IPS DF 6.9 (cell line): ENCODE data around the gene ANTXR1.

ENCODE experiments used
- DNase-seq: peaks from one replicate; pipeline ENCODE4 v3.0.0-alpha.2; 2013; ENCODE audit warnings: low read depth, low spot score
- H3K27ac ChIP-seq: one replicate; pipeline ENCODE4 v1.5.1; 2013; ENCODE audit warnings: low read length, control low read depth
- H3K27me3 ChIP-seq: 2 replicates; pipeline ENCODE4 v1.6.1; 2013; ENCODE audit warnings: mild to moderate bottlenecking, low read length; ENCODE audit not compliant: control insufficient read depth, insufficient read depth
- H3K36me3 ChIP-seq: 2 replicates; pipeline ENCODE4 v1.6.1; 2013; ENCODE audit warnings: low read length; ENCODE audit not compliant: control insufficient read depth, insufficient read depth
- H3K4me1 ChIP-seq: 2 replicates; pipeline ENCODE4 v1.6.1; 2013; ENCODE audit warnings: low read length; ENCODE audit not compliant: control insufficient read depth, insufficient read depth
- H3K4me3 ChIP-seq: 2 replicates; pipeline ENCODE4 v1.5.1; 2013; ENCODE audit warnings: mild to moderate bottlenecking, low read length
- H3K9me3 ChIP-seq: 2 replicates; pipeline ENCODE4 v1.6.1; 2013; ENCODE audit warnings: low read length, inconsistent platforms; ENCODE audit not compliant: control insufficient read depth, insufficient read depth
- WGBS: extraction: QIAGEN DNeasy Blood & Tissue Kit; methylation state at CpG from one replicate; pipeline ENCODE4 v1.1.7; 2013; ENCODE audit warnings: mixed read lengths, missing lambda C conversion rate; ENCODE audit not compliant: insufficient read length, insufficient coverage; 5-methylcytosine and 5-hydroxymethylcytosine counted together

The ANTXR1 gene

GRCh38 chr2:69003731-69004130 is 9.2 kb upstream of the ANTXR1 start:
- Histone ChIP-seq H3K9me3 (no peaks in the 10 kb centered on the region), H3K27me3 (no peaks in the 10 kb centered on the region), H3K27ac (no peak overlapping the region), H3K36me3 (no peaks in the 10 kb centered on the region), H3K4me3 (no peak overlapping the region), H3K4me1 (no peaks in the 10 kb centered on the region)
- DNase-seq, result no peak
- no CpG with 5 or more reads among the region's 2 CpGs for WGBS

GRCh38 chr2:69007169-69007568 is 5.8 kb upstream of the ANTXR1 start:
- DNase-seq, result no peak
- H3K27ac ChIP-seq, result no peak overlapping the region
- no peak overlapping the region for H3K4me3 ChIP-seq
- no peaks in the 10 kb centered on the region for H3K36me3 ChIP-seq
- no peaks in the 10 kb centered on the region for H3K9me3 ChIP-seq
- no peaks in the 10 kb centered on the region for H3K4me1 ChIP-seq
- H3K27me3 ChIP-seq, result no peaks in the 10 kb centered on the region

- Histone ChIP-seq H3K4me3 (no peak overlapping the region), H3K27me3 (no peaks in the 10 kb centered on the region), H3K9me3 (no peaks in the 10 kb centered on the region), H3K36me3 (no peaks in the 10 kb centered on the region), H3K27ac (no peak overlapping the region), H3K4me1 (no peaks in the 10 kb centered on the region)
- no peak for DNase-seq
Observed at GRCh38 chr2:69007603-69008002, 5.4 kb upstream of the ANTXR1 start.

GRCh38 chr2:69010437-69011194 is 2.4 kb upstream of the ANTXR1 start:
- H3K27me3 ChIP-seq, result no peaks in the 10 kb centered on the region
- H3K4me1 ChIP-seq, result no peaks in the 10 kb centered on the region; the same call in 1 of the 2 replicates
- no peak overlapping the region for H3K27ac ChIP-seq
- WGBS, result 100% methylated on average over 1 of the region's 8 CpGs
- H3K36me3 ChIP-seq, result no peaks in the 10 kb centered on the region
- no peak overlapping the region for H3K4me3 ChIP-seq
- no peaks in the 10 kb centered on the region for H3K9me3 ChIP-seq
- no peak for DNase-seq

GRCh38 chr2:69011611-69012157 is 1.3 kb upstream of the ANTXR1 start:
- Histone ChIP-seq H3K4me3 (no peak overlapping the region), H3K27me3 (no peaks in the 10 kb centered on the region), H3K27ac (no peak overlapping the region), H3K4me1 (no peaks in the 10 kb centered on the region; the same call in 1 of the 2 replicates), H3K9me3 (no peaks in the 10 kb centered on the region), H3K36me3 (no peaks in the 10 kb centered on the region)
- DNase-seq, result no peak
- no CpG with 5 or more reads among the region's 4 CpGs for WGBS

GRCh38 chr2:69012310-69013141 is 453 bp upstream of the ANTXR1 start:
- no CpG with 5 or more reads among the region's 27 CpGs for WGBS
- no peaks in the 10 kb centered on the region for H3K36me3 ChIP-seq
- no peaks in the 10 kb centered on the region for H3K9me3 ChIP-seq
- no peaks in the 10 kb centered on the region; the same call in 1 of the 2 replicates for H3K4me1 ChIP-seq
- H3K4me3 ChIP-seq, result peak overlapping the region; percentile 98; the same call in 1 of the 2 replicates
- DNase-seq, result no peak
- H3K27me3 ChIP-seq, result no peaks in the 10 kb centered on the region
- H3K27ac ChIP-seq, result no peak overlapping the region

GRCh38 chr2:69013840-69014821 is 1.2 kb downstream of the ANTXR1 start:
- DNase-seq, result no peak
- Histone ChIP-seq H3K4me3 (peak overlapping the region; percentile 98), H3K9me3 (no peaks in the 10 kb centered on the region), H3K27ac (no peak overlapping the region), H3K36me3 (no peaks in the 10 kb centered on the region), H3K27me3 (no peaks in the 10 kb centered on the region), H3K4me1 (no peaks in the 10 kb centered on the region; the same call in 1 of the 2 replicates)
- WGBS, result no CpG with 5 or more reads among the region's 20 CpGs

GRCh38 chr2:69017080-69017479 is 4.1 kb downstream of the ANTXR1 start:
- no peaks in the 10 kb centered on the region for H3K9me3 ChIP-seq
- H3K36me3 ChIP-seq, result no peaks in the 10 kb centered on the region
- DNase-seq, result no peak
- H3K4me3 ChIP-seq, result no peak overlapping the region
- no peak overlapping the region for H3K27ac ChIP-seq
- WGBS, result no CpG with 5 or more reads among the region's 5 CpGs
- no peaks in the 10 kb centered on the region for H3K27me3 ChIP-seq
- H3K4me1 ChIP-seq, result peaks cover 1% of the 10 kb centered on the region; the same call in 1 of the 2 replicates

- Histone ChIP-seq H3K27me3 (no peaks in the 10 kb centered on the region), H3K4me3 (no peak overlapping the region), H3K9me3 (no peaks in the 10 kb centered on the region), H3K36me3 (no peaks in the 10 kb centered on the region), H3K27ac (no peak overlapping the region), H3K4me1 (peaks cover 1% of the 10 kb centered on the region; the same call in 1 of the 2 replicates)
- no CpG with 5 or more reads among the region's 3 CpGs for WGBS
- DNase-seq, result no peak
Observed at GRCh38 chr2:69017835-69018234, 4.9 kb downstream of the ANTXR1 start.

- WGBS, result no CpG with 5 or more reads among the region's 4 CpGs
Observed at GRCh38 chr2:69018678-69019095, 5.7 kb downstream of the ANTXR1 start.

More at GRCh38 chr2:69018678-69019095, 5.7 kb downstream of the ANTXR1 start:
- no peak for DNase-seq
- H3K4me3 ChIP-seq, result no peak overlapping the region
- no peaks in the 10 kb centered on the region for H3K27me3 ChIP-seq
- no peak overlapping the region for H3K27ac ChIP-seq
- no peaks in the 10 kb centered on the region for H3K9me3 ChIP-seq
- no peaks in the 10 kb centered on the region for H3K36me3 ChIP-seq
- peaks cover 1% of the 10 kb centered on the region; the same call in 1 of the 2 replicates for H3K4me1 ChIP-seq
